ENCODE measurements around the gene ENOPH1.
"Not testable (repeated sequence)": the region's sequence is repeated elsewhere in the genome, so short reads cannot be mapped to it uniquely, and the experiment has no call there.

ENOPH1 gene

GRCh38 chr4:82402196-82402775 is 28.1 kb upstream of the ENOPH1 start:
- Histone ChIP-seq H3K79me1 (replicated peaks; ENCODE audit: low read length, poor library complexity, severe bottlenecking) (no peaks in the 10 kb centered on the region), H3K27me3 (ENCODE audit: control insufficient read depth in 1 of 2, insufficient read depth in 1 of 2, low read length in 2 of 2) (no peaks in the 10 kb centered on the region), H2BK15ac (ENCODE audit: low read depth, poor library complexity, severe bottlenecking) (no peak overlapping the region), H3K14ac (ENCODE audit: low read length in 2 of 2) (no peak overlapping the region), H2BK120ac (ENCODE audit: low read depth, low read length) (no peak overlapping the region), H3K9me3 (ENCODE audit: control insufficient read depth, low read length) (no peaks in the 10 kb centered on the region), H3K4ac (ENCODE audit: low read depth in 1 of 2, low read length in 2 of 2) (no peak overlapping the region), H3K4me2 (ENCODE audit: low read length, poor library complexity, severe bottlenecking) (no peak overlapping the region), H2BK12ac (ENCODE audit: low read length in 2 of 2) (no peak overlapping the region), H3K4me1 (ENCODE audit: control insufficient read depth, insufficient read depth, low read depth, low read length) (no peaks in the 10 kb centered on the region), H3K36me3 (ENCODE audit: control insufficient read depth in 1 of 2, insufficient read depth in 2 of 2, low read depth in 1 of 2, low read length in 2 of 2) (no peaks in the 10 kb centered on the region), H2BK5ac (ENCODE audit: low read depth, low read length, poor library complexity, severe bottlenecking) (no peak overlapping the region), H2AK5ac (ENCODE audit: low read length, severe bottlenecking) (no peak overlapping the region), H3K9ac (ENCODE audit: low read length) (no peak overlapping the region), H3K18ac (ENCODE audit: low read depth in 1 of 2, low read length in 2 of 2) (no peak overlapping the region), H3K27ac (ENCODE audit: low read length, poor library complexity, severe bottlenecking) (no peak overlapping the region), H4K8ac (ENCODE audit: low read length) (no peak overlapping the region), H2AFZ (ENCODE audit: low read depth, low read length) (no peak overlapping the region), H3K23ac (ENCODE audit: low read length in 2 of 2) (no peak overlapping the region), H4K91ac (ENCODE audit: low read length) (no peak overlapping the region), H3K4me3 (ENCODE audit: insufficient read depth in 1 of 2, low read depth in 1 of 2, low read length in 2 of 2) (no peak overlapping the region)
- WGBS, result 92% methylated on average over 13 of the region's 17 CpGs
- DNase-seq, result no peak

GRCh38 chr4:82403725-82404124 is 26.7 kb upstream of the ENOPH1 start:
- Histone ChIP-seq H3K4me2 (ENCODE audit: low read length, poor library complexity, severe bottlenecking) (no peak overlapping the region), H2BK12ac (ENCODE audit: low read length in 2 of 2) (no peak overlapping the region), H3K36me3 (ENCODE audit: control insufficient read depth in 1 of 2, insufficient read depth in 2 of 2, low read depth in 1 of 2, low read length in 2 of 2) (no peaks in the 10 kb centered on the region), H2BK15ac (ENCODE audit: low read depth, poor library complexity, severe bottlenecking) (no peak overlapping the region), H4K8ac (ENCODE audit: low read length) (no peak overlapping the region), H2AK5ac (ENCODE audit: low read length, severe bottlenecking) (no peak overlapping the region), H3K4me1 (ENCODE audit: control insufficient read depth, insufficient read depth, low read depth, low read length) (no peaks in the 10 kb centered on the region), H3K4me3 (ENCODE audit: insufficient read depth in 1 of 2, low read depth in 1 of 2, low read length in 2 of 2) (no peak overlapping the region), H3K23ac (ENCODE audit: low read length in 2 of 2) (no peak overlapping the region), H2AFZ (ENCODE audit: low read depth, low read length) (no peak overlapping the region), H3K14ac (ENCODE audit: low read length in 2 of 2) (no peak overlapping the region), H3K9me3 (ENCODE audit: control insufficient read depth, low read length) (no peaks in the 10 kb centered on the region), H2BK120ac (ENCODE audit: low read depth, low read length) (no peak overlapping the region), H4K91ac (ENCODE audit: low read length) (no peak overlapping the region), H3K4ac (ENCODE audit: low read depth in 1 of 2, low read length in 2 of 2) (no peak overlapping the region), H3K27me3 (ENCODE audit: control insufficient read depth in 1 of 2, insufficient read depth in 1 of 2, low read length in 2 of 2) (no peaks in the 10 kb centered on the region), H2BK5ac (ENCODE audit: low read depth, low read length, poor library complexity, severe bottlenecking) (no peak overlapping the region), H3K79me1 (replicated peaks; ENCODE audit: low read length, poor library complexity, severe bottlenecking) (no peaks in the 10 kb centered on the region), H3K27ac (ENCODE audit: low read length, poor library complexity, severe bottlenecking) (no peak overlapping the region), H3K9ac (ENCODE audit: low read length) (no peak overlapping the region), H3K18ac (ENCODE audit: low read depth in 1 of 2, low read length in 2 of 2) (no peak overlapping the region)
- 100% methylated on average over 1 of the region's 1 CpG for WGBS
- DNase-seq, result no peak

DNA sequence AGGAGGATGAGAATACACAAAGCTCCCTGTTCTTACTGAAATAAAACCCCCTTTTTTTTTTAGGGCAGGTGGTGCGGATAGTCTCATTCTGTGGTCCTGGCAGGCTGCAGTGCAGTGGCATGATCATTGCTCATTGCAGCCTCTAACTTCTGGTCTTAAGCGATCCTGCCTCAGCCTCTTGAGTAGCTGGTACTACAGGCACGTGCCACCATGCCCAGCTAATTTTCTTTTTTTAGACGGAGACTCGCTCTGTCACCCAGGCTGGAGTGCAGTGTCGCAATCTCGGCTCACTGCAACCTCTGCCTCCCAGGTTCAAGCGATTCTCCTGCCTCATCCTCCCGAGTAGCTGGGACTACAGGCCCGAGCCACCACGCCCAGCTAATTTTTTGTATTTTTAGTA is 15.3 kb upstream of the ENOPH1 start:
- not testable (repeated sequence) for H3K36me3 ChIP-seq (ENCODE audit: control insufficient read depth in 1 of 2, insufficient read depth in 2 of 2, low read depth in 1 of 2, low read length in 2 of 2); H3K4me2 ChIP-seq (ENCODE audit: low read length, poor library complexity, severe bottlenecking); H3K4ac ChIP-seq (ENCODE audit: low read depth in 1 of 2, low read length in 2 of 2); DNase-seq; H3K27ac ChIP-seq (ENCODE audit: low read length, poor library complexity, severe bottlenecking); H3K4me3 ChIP-seq (ENCODE audit: insufficient read depth in 1 of 2, low read depth in 1 of 2, low read length in 2 of 2); H4K8ac ChIP-seq (ENCODE audit: low read length); H2BK120ac ChIP-seq (ENCODE audit: low read depth, low read length); H4K91ac ChIP-seq (ENCODE audit: low read length); H3K79me1 ChIP-seq (replicated peaks; ENCODE audit: low read length, poor library complexity, severe bottlenecking); H3K9ac ChIP-seq (ENCODE audit: low read length); H2BK5ac ChIP-seq (ENCODE audit: low read depth, low read length, poor library complexity, severe bottlenecking); H2BK15ac ChIP-seq (ENCODE audit: low read depth, poor library complexity, severe bottlenecking); H2AFZ ChIP-seq (ENCODE audit: low read depth, low read length); H3K27me3 ChIP-seq (ENCODE audit: control insufficient read depth in 1 of 2, insufficient read depth in 1 of 2, low read length in 2 of 2); H3K18ac ChIP-seq (ENCODE audit: low read depth in 1 of 2, low read length in 2 of 2); H3K23ac ChIP-seq (ENCODE audit: low read length in 2 of 2); H3K14ac ChIP-seq (ENCODE audit: low read length in 2 of 2); H2AK5ac ChIP-seq (ENCODE audit: low read length, severe bottlenecking); H2BK12ac ChIP-seq (ENCODE audit: low read length in 2 of 2); H3K9me3 ChIP-seq (ENCODE audit: control insufficient read depth, low read length); H3K4me1 ChIP-seq (ENCODE audit: control insufficient read depth, insufficient read depth, low read depth, low read length)
- WGBS, result 93% methylated on average over 11 of the region's 11 CpGs

GRCh38 chr4:82415922-82416365 is 14.4 kb upstream of the ENOPH1 start:
- Histone ChIP-seq H3K79me1 (replicated peaks; ENCODE audit: low read length, poor library complexity, severe bottlenecking) (no peaks in the 10 kb centered on the region), H4K91ac (ENCODE audit: low read length) (no peak overlapping the region), H3K36me3 (ENCODE audit: control insufficient read depth in 1 of 2, insufficient read depth in 2 of 2, low read depth in 1 of 2, low read length in 2 of 2) (no peaks in the 10 kb centered on the region), H3K4me1 (ENCODE audit: control insufficient read depth, insufficient read depth, low read depth, low read length) (peaks cover 1% of the 10 kb centered on the region), H3K9me3 (ENCODE audit: control insufficient read depth, low read length) (no peaks in the 10 kb centered on the region), H3K9ac (ENCODE audit: low read length) (no peak overlapping the region), H3K27me3 (ENCODE audit: control insufficient read depth in 1 of 2, insufficient read depth in 1 of 2, low read length in 2 of 2) (no peaks in the 10 kb centered on the region), H2BK5ac (ENCODE audit: low read depth, low read length, poor library complexity, severe bottlenecking) (no peak overlapping the region), H3K18ac (ENCODE audit: low read depth in 1 of 2, low read length in 2 of 2) (no peak overlapping the region), H2BK15ac (ENCODE audit: low read depth, poor library complexity, severe bottlenecking) (no peak overlapping the region), H4K8ac (ENCODE audit: low read length) (no peak overlapping the region), H3K14ac (ENCODE audit: low read length in 2 of 2) (no peak overlapping the region), H2AK5ac (ENCODE audit: low read length, severe bottlenecking) (no peak overlapping the region), H3K4me2 (ENCODE audit: low read length, poor library complexity, severe bottlenecking) (no peak overlapping the region), H3K27ac (ENCODE audit: low read length, poor library complexity, severe bottlenecking) (no peak overlapping the region), H3K4ac (ENCODE audit: low read depth in 1 of 2, low read length in 2 of 2) (no peak overlapping the region), H3K4me3 (ENCODE audit: insufficient read depth in 1 of 2, low read depth in 1 of 2, low read length in 2 of 2) (no peak overlapping the region), H2AFZ (ENCODE audit: low read depth, low read length) (no peak overlapping the region), H3K23ac (ENCODE audit: low read length in 2 of 2) (no peak overlapping the region), H2BK12ac (ENCODE audit: low read length in 2 of 2) (no peak overlapping the region), H2BK120ac (ENCODE audit: low read depth, low read length) (no peak overlapping the region)
- DNase-seq, result no peak
- 96% methylated on average over 12 of the region's 12 CpGs for WGBS

Data from mesenchymal stem cell (in vitro differentiated cells and primary cell).